Dermis lymphatic vessel endothelial cell (primary cell): ENCODE measurements around the gene GPR6. TPM values are rescaled to one million over a fixed set of nuclear protein-coding genes. Genes with fewer than 3 reads are reported as not detected.

Experiments used
- total RNA-seq: library from RNA; depleted of rRNA; stranded (reverse); fragments of >200 nt; gene quantifications from 2 replicates; pipeline ENCODE4 v1.2.1, GENCODE V29; 2014

GPR6 gene, protein sequence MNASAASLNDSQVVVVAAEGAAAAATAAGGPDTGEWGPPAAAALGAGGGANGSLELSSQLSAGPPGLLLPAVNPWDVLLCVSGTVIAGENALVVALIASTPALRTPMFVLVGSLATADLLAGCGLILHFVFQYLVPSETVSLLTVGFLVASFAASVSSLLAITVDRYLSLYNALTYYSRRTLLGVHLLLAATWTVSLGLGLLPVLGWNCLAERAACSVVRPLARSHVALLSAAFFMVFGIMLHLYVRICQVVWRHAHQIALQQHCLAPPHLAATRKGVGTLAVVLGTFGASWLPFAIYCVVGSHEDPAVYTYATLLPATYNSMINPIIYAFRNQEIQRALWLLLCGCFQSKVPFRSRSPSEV
- total RNA-seq: not detected in 2 replicates

DNA sequence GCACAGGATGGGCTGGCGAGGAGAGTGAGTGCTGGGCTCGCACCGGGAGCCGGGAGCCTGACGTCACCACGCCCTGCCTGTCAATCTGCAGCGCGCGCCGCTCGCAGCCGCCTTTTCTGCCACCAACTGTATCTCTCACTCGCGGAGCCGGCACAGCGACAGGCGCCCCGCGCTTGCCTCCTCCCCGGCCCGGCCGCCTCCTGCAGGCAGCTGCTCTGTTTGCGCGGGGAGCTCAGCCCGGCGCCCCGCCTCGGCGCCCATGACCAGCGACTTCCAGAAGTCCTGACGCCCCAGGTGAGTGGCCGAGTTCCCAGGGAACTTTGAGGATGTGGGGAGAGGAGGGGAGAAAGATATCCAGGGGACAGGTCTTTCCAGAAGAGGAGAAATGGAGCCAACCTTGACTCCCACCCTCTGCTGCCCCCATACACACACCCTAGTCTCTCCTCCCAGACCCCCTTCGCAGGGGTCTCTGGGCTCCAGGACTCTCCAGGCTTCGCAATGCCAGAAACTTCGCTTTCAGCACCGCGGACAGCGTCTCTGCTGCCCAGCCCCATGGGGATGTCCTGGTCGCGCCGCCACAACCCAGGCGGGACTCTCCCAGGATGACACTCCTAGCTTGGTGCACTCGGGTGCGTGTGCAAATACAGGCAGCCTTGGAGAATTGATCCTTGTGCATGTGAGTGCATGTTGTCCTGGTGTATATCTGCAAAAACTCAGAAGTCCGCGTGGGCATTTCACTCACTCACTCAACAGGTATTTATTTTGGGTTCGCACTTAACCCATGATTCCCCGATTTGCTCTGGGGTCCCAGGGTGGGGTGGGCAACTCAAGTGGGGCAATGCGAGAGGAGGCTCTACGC lies at the start of gene GPR6:
GPR6 (plus strand) TSS at position 138 of the 859 bp plus-strand sequence. CDS start 802 bp downstream, outside the sequence.

Other genes starting within 250 kb of the GPR6 start
- 10.8 and 11.2 TPM in 2 replicates for gene WASF1, start 201.4 kb downstream of the GPR6 start, total RNA-seq
- 15.5 and 19.6 TPM in 2 replicates for gene CDC40, start 202.1 kb downstream of the GPR6 start, total RNA-seq